NCI-H774 (cell line): Measurements from ENCODE around the gene GBP5.
"Not testable (repeated sequence)": the region's sequence is repeated elsewhere in the genome, so short reads cannot be mapped to it uniquely, and the experiment has no call there.

Experiments
- DNase-seq: peaks from one replicate; lab custom pipeline; 2025; lab: John Stamatoyannopoulos, UW

Gene GBP5

DNA sequence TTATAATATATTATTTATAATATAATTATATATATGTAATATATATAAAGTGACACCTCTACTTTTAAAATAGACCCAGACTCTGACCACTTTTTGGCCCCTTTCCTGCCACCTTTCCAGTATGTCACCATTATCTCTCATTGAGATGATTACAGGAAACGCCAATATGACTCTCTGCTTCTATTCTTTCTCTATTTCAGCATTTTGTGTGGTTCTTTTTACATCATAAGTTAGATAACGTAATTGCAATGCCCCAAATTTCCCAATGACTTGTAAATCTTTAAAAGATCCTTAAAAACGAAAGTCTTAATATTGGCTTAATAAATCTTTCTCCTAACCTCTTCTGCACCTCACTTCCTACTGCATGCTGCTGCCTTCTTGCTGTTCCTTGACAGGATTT is 8.1 kb upstream of the GBP5 start:
- no peak for DNase-seq

- DNase-seq, result no peak
These were observed 6.4 kb upstream of the GBP5 start for GRCh38 chr1:89279011-89279466.

DNA sequence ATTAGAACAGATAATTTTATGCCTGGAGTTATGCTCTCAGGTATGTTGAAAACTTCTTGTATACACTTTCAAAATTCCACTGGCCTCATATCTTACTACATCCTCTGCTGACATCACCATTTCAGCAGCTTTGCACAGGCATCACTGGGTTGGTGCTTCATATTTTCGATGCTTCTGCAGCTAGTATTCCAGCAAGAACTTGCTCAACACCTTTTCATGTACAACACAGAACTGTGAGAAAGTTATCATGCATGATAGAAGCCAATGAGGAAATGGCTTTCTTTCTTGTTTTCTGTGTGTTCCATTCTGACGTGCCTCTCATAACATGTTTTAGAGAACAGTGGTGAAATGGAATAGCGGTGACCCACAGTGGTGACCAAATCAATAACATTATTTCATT is 5.1 kb upstream of the GBP5 start:
- no peak for DNase-seq

- no peak for DNase-seq
These were observed 4.0 kb upstream of the GBP5 start for GRCh38 chr1:89276690-89277089.

DNA sequence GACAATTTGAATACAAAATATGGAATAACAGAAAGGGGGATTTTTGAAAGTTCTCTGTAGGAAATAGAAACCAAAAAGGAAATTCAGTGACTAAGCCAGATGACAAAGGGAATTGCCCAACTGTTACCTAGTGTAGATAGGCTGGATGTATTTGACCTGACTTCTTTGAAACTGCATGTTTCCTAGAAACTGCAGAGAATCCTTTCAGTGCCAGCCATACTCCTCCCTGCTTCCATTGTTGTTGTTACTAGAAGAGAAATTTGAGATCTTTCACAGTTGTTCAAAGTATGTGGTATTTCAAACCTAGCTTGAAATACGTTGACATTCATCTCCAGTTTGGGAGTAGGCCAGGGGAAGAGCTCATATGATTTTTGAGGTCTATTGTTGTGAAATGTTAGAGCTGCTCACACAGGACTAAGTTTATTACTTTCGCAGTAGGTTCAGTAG is 1.8 kb upstream of the GBP5 start:
- no peak for DNase-seq

DNA sequence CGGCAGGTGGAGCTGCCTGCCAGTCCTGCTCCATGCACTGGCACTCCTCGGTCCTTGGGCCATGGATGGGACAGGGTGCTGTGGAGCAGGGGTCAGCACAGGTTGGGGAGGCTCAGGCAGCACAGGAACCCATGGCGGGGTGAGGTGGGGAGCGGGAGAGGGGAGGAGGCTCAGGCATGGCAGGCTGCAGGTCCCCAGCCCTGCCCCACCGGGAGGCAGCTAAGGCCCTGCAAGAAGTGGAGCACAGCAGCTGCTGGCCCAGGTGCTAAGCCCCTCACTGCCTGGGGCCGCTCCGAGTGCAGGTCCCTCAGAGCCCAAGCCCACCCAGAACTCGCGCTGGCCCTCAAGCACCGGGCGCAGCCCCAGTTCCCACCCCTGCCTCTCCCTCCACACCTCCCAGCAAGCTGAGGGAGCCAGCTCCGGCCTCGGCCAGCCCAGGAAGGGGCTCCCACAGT is 691 bp upstream of the GBP5 start:
- DNase-seq, result no peak

GRCh38 chr1:89271341-89272015 is 1.2 kb downstream of the GBP5 start:
- no peak for DNase-seq

DNA sequence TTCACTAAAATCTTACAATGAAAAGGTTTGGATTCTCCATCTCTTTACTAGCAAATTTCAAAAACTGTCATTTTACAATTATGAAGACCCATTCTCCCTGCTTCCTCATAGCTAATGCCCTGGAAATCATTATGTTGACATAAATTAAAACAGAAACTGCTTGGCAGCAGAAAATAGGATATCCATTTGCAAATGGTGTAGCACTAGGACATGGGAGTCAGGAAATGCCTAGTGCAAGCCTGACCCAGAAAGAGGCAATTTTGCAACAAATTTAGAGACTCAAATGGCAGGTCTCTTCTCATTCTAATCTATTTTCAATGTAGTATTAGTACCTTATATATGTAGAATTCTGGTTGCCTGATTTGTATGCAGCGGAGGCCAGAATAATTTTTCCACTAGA is 2.2 kb downstream of the GBP5 start:
- DNase-seq, result no peak

DNA sequence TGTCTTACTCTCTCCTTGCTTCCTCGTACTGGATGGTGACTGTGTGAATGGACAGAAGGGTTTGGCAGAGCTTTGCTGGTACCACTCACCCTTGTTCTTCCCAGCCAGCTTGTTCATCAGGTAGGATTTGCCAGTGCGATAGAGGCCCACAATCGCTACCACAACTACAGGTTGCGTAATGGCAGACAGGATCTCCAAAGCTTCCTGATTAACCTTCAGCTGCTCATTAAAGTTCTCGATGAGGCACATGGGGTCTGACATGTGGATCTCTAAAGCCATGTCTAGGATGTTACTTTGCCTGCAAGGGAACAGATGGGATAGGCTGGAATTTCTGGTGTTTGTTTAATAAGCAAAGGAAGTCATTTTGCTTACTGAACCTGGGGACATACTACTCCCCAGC is 3.4 kb downstream of the GBP5 start:
- no peak for DNase-seq

GRCh38 chr1:89262643-89263042 is 10.0 kb downstream of the GBP5 start:
- no peak for DNase-seq

DNA sequence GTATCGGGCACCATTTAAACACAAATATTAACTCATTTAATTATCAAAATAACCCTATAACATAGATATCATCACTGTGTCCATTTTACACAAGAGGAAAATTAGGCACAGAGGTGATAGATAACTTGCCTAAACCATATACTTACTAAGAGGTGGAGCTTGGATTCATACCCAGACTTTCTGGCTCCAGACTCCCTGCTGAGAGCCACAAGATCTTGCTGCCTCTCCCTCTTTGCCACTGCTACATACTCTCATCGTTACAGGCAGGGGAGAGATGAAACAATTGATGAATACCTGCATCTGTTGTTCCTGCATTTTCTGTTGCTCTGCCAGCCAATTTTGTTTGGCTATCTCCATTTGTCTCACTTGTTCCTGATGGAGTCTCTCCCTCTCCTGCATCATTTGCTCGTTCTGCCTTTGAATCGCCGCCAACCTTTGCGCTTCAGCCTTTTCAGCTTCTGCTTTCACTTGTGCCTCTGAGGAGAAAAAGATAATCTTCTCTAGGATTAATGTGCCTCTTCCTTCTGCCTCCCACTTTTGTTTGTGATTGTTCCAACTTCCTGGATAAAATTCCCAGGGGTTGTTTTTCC is 10.6 kb downstream of the GBP5 start:
- DNase-seq, result no peak

DNA sequence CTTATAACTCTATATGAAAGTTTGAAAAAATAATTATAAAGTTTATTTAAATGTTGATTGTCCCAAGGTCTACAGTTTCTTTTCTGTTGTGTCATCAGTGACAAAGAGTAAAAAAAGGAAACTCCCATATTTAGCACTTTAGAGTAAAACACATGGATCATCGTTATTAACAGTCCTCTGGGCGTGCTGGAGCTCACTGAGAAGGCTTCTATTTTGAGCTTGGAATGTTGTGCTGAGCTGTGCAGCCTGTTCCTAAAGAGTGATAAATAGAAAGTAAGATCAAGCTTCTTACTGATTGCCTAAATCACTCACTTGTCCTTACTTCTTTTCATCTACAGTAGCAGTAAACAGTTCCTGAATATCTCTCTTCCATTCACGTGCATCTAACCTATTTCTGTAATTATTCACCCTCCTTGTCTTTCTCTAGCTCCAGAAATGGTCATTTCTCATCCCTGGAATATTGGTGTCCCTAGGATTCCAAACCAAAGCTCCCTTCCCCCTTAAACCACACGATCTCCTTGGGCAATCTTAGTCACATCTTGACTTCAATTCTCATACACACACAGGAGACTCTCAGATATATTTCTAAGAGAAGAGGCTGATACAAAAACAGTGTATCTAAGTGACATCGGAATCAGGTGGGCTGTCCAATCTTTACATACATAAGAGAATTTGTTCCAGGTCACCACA is 11.9 kb downstream of the GBP5 start:
- DNase-seq, result no peak

DNA sequence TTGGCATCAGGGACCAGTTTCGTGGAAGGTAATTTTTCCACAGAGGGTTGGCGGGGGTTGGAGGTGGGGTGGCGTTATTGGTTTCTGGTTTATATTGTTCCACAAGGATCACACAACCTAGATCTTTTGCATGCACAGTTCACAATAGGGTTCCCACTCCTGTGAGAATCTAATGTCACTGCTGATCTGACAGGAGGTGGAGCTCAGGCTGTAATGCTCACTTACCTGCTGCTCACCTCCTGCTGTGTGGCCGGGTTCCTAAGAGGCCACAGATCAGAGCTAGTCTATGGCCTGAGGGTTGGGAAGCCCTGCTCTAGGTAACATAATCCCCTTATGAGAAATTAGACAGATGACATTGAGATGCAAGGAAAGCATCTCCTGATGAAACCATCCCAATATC is 12.6 kb downstream of the GBP5 start:
- no peak for DNase-seq

- no peak for DNase-seq
These were observed 13.2 kb downstream of the GBP5 start for GRCh38 chr1:89259283-89259971.

- no peak for DNase-seq
These were observed 15.6 kb downstream of the GBP5 start for GRCh38 chr1:89257041-89257440.

DNA sequence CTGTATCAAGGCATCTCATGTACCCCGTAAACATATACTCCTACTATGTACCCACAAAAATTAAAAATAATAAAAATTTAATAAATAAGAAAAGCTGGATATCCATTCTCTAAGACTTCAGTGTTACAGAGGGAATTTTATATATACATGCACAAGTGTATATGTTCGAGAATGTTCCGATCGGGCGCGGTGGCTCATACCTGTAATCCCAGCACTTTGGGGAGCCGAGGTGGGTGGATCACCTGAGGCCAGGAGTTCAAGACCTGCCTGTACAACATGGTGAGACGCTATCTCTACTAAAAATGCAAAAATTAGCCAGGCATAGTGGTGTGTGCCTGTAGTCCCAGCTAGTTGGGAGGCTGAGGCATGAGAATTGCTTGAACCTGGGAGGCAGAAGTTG is 17.1 kb downstream of the GBP5 start:
- not testable (repeated sequence) for DNase-seq

DNA sequence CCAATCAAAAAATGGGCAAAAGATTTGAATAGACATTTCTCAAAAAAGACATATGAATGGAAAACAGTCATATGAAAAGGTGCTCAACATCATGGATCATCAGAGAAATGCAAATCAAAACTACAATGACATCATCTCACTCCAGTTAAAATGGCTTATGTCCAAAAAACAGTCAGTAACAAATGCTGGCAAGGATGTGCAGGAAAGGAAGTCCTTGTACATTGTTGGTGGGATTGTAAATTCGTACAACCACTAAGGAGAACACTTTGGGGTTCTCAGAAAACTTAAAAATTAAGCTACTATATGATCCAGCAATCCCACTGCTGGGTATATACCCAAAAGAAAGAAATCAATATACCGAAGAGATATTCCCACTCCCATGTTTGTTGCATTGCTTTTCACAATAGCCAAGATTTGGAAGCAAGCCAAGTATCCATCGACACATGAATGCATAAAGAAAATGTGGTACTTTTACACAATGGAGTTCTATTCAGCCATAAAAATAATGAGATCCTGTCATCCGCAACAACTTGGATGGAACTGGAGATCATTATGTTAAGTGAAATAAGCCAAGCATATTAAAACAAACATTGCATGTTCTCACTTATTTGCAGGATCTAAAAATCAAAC is 17.9 kb downstream of the GBP5 start:
- no peak for DNase-seq

- DNase-seq, result no peak
These were observed 29.6 kb downstream of the GBP5 start for GRCh38 chr1:89243046-89243445.
